Small intestine (tissue), 7 donors: ENCODE measurements around the gene LANCL3. TPM values are rescaled to one million over a fixed set of nuclear protein-coding genes. Genes with fewer than 3 reads are reported as not detected.
A peak's percentile ranks its signal among the peaks of the same experiment; 100 is the strongest.

Source experiments
- DNase-seq, 2 donors: peaks; one replicate each; pipeline versions ENCODE4 v3.0.0 to v3.0.0-alpha.2; 2013
- FAIRE-seq: peaks from 2 replicates; lab custom pipeline; 2012; peaks lifted over from hg19 to GRCh38; lab: Jason Lieb, UNC
- H3K27ac ChIP-seq, 3 donors: one replicate each; pipeline ENCODE4 v1.5.1; 2013; ENCODE audit warnings: low read length in 2 of 3, mild to moderate bottlenecking in 2 of 3, control low read depth in 1 of 3, inconsistent platforms in 1 of 3, low read depth in 1 of 3, moderate library complexity in 1 of 3
- H3K27me3 ChIP-seq, 3 donors: one replicate each; pipeline ENCODE4 v1.6.1; 2013; ENCODE audit warnings: low read length in 3 of 3, inconsistent platforms in 1 of 3; ENCODE audit not compliant: control insufficient read depth in 3 of 3, insufficient read depth in 3 of 3
- H3K36me3 ChIP-seq, 3 donors: one replicate each; pipeline ENCODE4 v1.6.1; 2013; ENCODE audit warnings: low read length in 3 of 3, inconsistent platforms in 1 of 3, low read depth in 1 of 3, mild to moderate bottlenecking in 1 of 3, moderate library complexity in 1 of 3; ENCODE audit not compliant: control insufficient read depth in 3 of 3, insufficient read depth in 2 of 3
- H3K4me1 ChIP-seq, 3 donors: one replicate each; pipeline ENCODE4 v1.6.1; 2013; ENCODE audit warnings: low read length in 2 of 3, inconsistent platforms in 1 of 3, low read depth in 1 of 3, mild to moderate bottlenecking in 1 of 3, moderate library complexity in 1 of 3; ENCODE audit not compliant: control insufficient read depth in 3 of 3, insufficient read depth in 2 of 3
- H3K4me3 ChIP-seq, 3 donors: one replicate each; pipeline ENCODE4 v1.5.1; 2013; ENCODE audit warnings: low read length in 3 of 3, control low read depth in 1 of 3, inconsistent platforms in 1 of 3, low read depth in 1 of 3, mild to moderate bottlenecking in 1 of 3, moderate library complexity in 1 of 3
- H3K9me3 ChIP-seq, 2 donors: one replicate each; pipeline ENCODE4 v1.6.1; 2013; ENCODE audit warnings: low read depth in 1 of 2, low read length in 1 of 2; ENCODE audit not compliant: control insufficient read depth in 2 of 2, insufficient read depth in 1 of 2
- WGBS, 3 donors: extraction: QIAGEN DNeasy Blood & Tissue Kit; methylation state at CpG; one replicate each; pipeline ENCODE4 v1.1.7; 2013; 5-methylcytosine and 5-hydroxymethylcytosine counted together
- polyA plus RNA-seq, 4 donors: library from polyadenylated mRNA; stranded (reverse) in 3 of 4; unstranded in 1 of 4; fragments of 200-250 nt in 3 of 4; fragments of 120-200 nt in 1 of 4; gene quantifications; one replicate each; pipeline versions ENCODE4 v1.2.1 to v1.2.3, GENCODE V29; 2013
- donor health status: healthy with polysubstance abuse.
- donor health status: control.
- donor health status: control.
- donor health status: Bipolar disorder and iron deficiency.
- donor health status: healthy.

Gene LANCL3
- polyA plus RNA-seq, 4 donors: 0.13 to 0.31 (median 0.25) TPM

GRCh38 chrX:37594755-37595382 is 23.4 kb downstream of the LANCL3 start:
- Histone ChIP-seq H3K27ac (no peak overlapping the region), H3K27me3 (no peaks in the 10 kb centered on the region), H3K4me3 (no peak overlapping the region), H3K36me3 (no peaks in the 10 kb centered on the region), H3K4me1 (no peaks in the 10 kb centered on the region), H3K9me3 (no peaks in the 10 kb centered on the region)
- WGBS, 3 donors: 57 to 64% (median 60%) methylated on average over 4 of the region's 4 CpGs
- FAIRE-seq (no peak), DNase-seq (no peak)

GRCh38 chrX:37599729-37600128 is 28.3 kb downstream of the LANCL3 start:
- Histone ChIP-seq H3K27me3 (no peaks in the 10 kb centered on the region), H3K9me3 (no peaks in the 10 kb centered on the region), H3K4me3 (no peak overlapping the region), H3K27ac (no peak overlapping the region), H3K4me1 (no peaks in the 10 kb centered on the region), H3K36me3 (no peaks in the 10 kb centered on the region)
- WGBS, 3 donors: 2 to 42% (median 14%) methylated on average over 2 of the region's 2 CpGs
- DNase-seq: no peak
- no peak for FAIRE-seq

DNA sequence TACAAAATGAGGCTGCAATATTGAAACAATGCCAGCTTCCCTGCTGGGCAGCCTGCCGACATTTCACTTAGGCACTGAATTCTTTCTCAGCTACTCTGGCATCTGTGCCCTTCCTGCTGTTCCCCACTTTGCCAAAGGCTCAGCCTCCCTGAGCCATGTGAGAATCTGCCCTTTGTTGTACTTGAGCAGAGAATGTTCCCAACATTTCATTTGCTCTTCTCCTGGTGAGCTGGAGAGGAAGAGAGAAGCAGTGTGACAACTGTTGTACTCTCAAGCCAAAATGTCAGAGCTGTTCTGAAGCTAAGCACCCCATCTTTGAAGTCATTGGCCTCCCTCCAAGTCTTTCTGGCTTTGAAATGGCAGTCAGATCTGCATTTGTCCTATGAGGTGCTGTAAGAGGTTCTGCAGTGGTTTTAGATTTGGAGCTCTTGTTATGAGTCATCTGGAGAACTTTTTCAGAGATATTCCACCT is 32.5 kb downstream of the LANCL3 start:
- Histone ChIP-seq H3K27ac (no peak overlapping the region), H3K27me3 (no peaks in the 10 kb centered on the region), H3K4me3 (no peak overlapping the region), H3K4me1 (no peaks in the 10 kb centered on the region), H3K36me3 (no peaks in the 10 kb centered on the region), H3K9me3 (no peaks in the 10 kb centered on the region)
- DNase-seq (no peak), FAIRE-seq (no peak)
- WGBS, 3 donors: 75 to 84% (median 81%) methylated on average over 1 of the region's 1 CpG

DNA sequence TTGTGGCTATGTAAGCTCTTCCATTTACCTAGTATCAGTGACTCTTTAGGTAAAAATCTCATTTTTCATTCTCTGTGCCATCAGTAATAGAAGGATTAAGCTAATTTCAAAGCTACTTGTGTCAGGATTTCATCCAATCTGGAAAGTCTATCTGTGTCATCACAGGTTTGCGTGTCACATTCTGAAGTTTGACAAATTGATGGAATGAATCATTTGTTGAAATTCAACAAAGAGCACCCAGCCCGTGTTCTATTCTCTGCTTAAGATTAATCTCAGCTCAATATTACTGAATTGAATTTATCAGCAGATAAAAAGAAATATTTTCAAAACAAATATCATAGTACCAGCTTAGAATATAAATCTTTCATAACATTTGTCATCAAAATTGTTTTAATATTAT is 35.8 kb downstream of the LANCL3 start:
- H3K36me3 ChIP-seq: no peaks in the 10 kb centered on the region
- no peak for FAIRE-seq
- no peak overlapping the region for H3K27ac ChIP-seq

GRCh38 chrX:37608156-37608555 is 36.7 kb downstream of the LANCL3 start:
- Histone ChIP-seq H3K27ac (no peak overlapping the region), H3K36me3 (no peaks in the 10 kb centered on the region), H3K9me3 (no peaks in the 10 kb centered on the region), H3K27me3 (no peaks in the 10 kb centered on the region), H3K4me3 (no peak overlapping the region), H3K4me1 (no peaks in the 10 kb centered on the region)
- no peak for FAIRE-seq
- no peak for DNase-seq
- 43 to 51% (median 45%) methylated on average over 2 of the region's 2 CpGs for WGBS, 3 donors

More for the DNA sequence above, 35.8 kb downstream of the LANCL3 start:
- no peak overlapping the region for H3K4me3 ChIP-seq
- H3K4me1 ChIP-seq: no peaks in the 10 kb centered on the region
- WGBS, 3 donors: 61 to 83% (median 68%) methylated on average over 2 of the region's 2 CpGs
- no peak for DNase-seq
- no peaks in the 10 kb centered on the region for H3K9me3 ChIP-seq
- H3K27me3 ChIP-seq: no peaks in the 10 kb centered on the region

- no peak overlapping the region for H3K4me3 ChIP-seq
- H3K36me3 ChIP-seq: no peaks in the 10 kb centered on the region
- no peaks in the 10 kb centered on the region for H3K27me3 ChIP-seq
- FAIRE-seq: no peak
- DNase-seq: no peak
- H3K27ac ChIP-seq: no peak overlapping the region
- H3K9me3 ChIP-seq: no peaks in the 10 kb centered on the region
- no peaks in the 10 kb centered on the region for H3K4me1 ChIP-seq
- WGBS, 3 donors: 85 to 100% (median 89%) methylated on average over 1 of the region's 1 CpG
These were observed 38.3 kb downstream of the LANCL3 start for GRCh38 chrX:37609727-37610126.

- Histone ChIP-seq H3K36me3 (no peaks in the 10 kb centered on the region), H3K4me1 (no peaks in the 10 kb centered on the region), H3K9me3 (no peaks in the 10 kb centered on the region), H3K27me3 (no peaks in the 10 kb centered on the region), H3K27ac (no peak overlapping the region), H3K4me3 (no peak overlapping the region)
- DNase-seq (no peak), FAIRE-seq (no peak)
- WGBS, 3 donors: 23 to 42% (median 25%) methylated on average over 1 of the region's 1 CpG
These were observed 42.5 kb downstream of the LANCL3 start for GRCh38 chrX:37613933-37614332.

DNA sequence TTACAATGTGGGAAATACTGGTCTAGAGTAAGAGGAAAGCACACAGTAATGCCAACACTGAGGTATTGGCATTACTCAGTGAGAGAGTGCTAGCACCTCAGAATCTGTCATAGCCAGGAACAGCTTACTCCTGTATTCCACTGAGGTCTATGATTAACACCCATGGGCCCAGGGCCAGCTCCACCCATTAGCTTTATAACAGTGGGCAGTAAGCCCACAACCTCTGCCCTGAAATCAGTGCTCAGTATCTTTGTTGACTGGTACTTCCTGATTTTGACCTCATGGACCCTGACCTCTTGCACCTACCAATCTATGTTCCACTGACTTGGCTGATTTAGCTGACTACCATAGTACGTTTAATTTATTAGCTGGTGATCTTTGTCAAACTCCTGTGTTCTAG is 56.1 kb downstream of the LANCL3 start:
- peak; percentile 59 for FAIRE-seq

DNA sequence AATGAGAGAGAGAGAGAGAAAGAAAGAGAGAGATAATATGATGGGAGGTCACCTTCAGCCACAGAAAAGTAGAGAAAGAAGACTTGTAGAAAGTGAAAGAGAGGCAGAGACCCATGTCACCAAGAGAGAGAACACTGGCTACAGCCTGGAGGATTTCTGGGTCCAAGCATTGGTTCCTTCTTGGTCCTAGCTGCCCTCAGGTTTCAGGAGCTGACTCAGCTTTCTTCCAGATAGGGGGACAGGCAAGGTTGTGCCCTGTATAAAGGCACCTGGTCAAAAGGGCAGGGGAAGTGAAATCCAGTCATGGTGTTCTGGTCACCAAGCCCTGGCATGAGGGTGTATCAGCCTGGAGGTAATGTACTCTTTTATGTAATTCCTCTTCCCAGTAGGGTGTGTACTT is 66.6 kb downstream of the LANCL3 start:
- DNase-seq: no peak
- H3K4me3 ChIP-seq: no peak overlapping the region
- H3K27me3 ChIP-seq: no peaks in the 10 kb centered on the region
- FAIRE-seq: no peak
- H3K36me3 ChIP-seq: no peaks in the 10 kb centered on the region
- no peak overlapping the region for H3K27ac ChIP-seq
- no peaks in the 10 kb centered on the region for H3K9me3 ChIP-seq
- no peaks in the 10 kb centered on the region for H3K4me1 ChIP-seq

More for the DNA sequence above, 56.1 kb downstream of the LANCL3 start:
- Histone ChIP-seq H3K4me1 (no peaks in the 10 kb centered on the region), H3K9me3 (no peaks in the 10 kb centered on the region), H3K36me3 (no peaks in the 10 kb centered on the region), H3K27ac (no peak overlapping the region), H3K4me3 (no peak overlapping the region), H3K27me3 (no peaks in the 10 kb centered on the region)
- 0 to 63% (median 41%) methylated on average over 1 of the region's 1 CpG for WGBS, 3 donors
- peak; percentile 41 to 91 for DNase-seq
